ENCODE measurements around the gene MUC13. TPM values are rescaled to one million over a fixed set of nuclear protein-coding genes. Genes with fewer than 3 reads are reported as not detected.
A peak's percentile ranks its signal among the peaks of the same experiment; 100 is the strongest.

MUC13 gene
- total and polyA plus RNA-seq, 9 of the 15 experiments (the other 6 are each of a cell fraction or from before 2014, with no cell fraction given), result 0.09 TPM; not detected in 8

GRCh38 chr3:124876401-124876878 is 58.1 kb downstream of the MUC13 start (continued):
- TF ChIP-seq, protein P1, sequence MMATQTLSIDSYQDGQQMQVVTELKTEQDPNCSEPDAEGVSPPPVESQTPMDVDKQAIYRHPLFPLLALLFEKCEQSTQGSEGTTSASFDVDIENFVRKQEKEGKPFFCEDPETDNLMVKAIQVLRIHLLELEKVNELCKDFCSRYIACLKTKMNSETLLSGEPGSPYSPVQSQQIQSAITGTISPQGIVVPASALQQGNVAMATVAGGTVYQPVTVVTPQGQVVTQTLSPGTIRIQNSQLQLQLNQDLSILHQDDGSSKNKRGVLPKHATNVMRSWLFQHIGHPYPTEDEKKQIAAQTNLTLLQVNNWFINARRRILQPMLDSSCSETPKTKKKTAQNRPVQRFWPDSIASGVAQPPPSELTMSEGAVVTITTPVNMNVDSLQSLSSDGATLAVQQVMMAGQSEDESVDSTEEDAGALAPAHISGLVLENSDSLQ (IDR thresholded peaks at IDR 0.05), result no peak
- TF ChIP-seq ZC3H8 (IDR thresholded peaks at IDR 0.05) (no peak), ZNF76 (CRISPR knock-in tag; IDR thresholded peaks at IDR 0.05; ENCODE audit: borderline replicate concordance) (no peak), MCM2 (IDR thresholded peaks at IDR 0.05; ENCODE audit: low read depth) (no peak), BACH1 (tag; IDR thresholded peaks at IDR 0.05) (no peak), ELF1 (tag; IDR thresholded peaks at IDR 0.05) (no peak), ELF4 (CRISPR knock-in tag; IDR thresholded peaks at IDR 0.05) (no peak), PRDM10 (IDR thresholded peaks at IDR 0.05; ENCODE audit: partially characterized antibody) (peak; percentile 45), SRSF9 (IDR thresholded peaks at IDR 0.05; ENCODE audit: borderline replicate concordance, low read depth, low read length) (no peak), ZNF668 (CRISPR knock-in tag; IDR thresholded peaks at IDR 0.05) (no peak), SREBF1 (IDR thresholded peaks at IDR 0.05; ENCODE audit: borderline replicate concordance, low read depth, low read length) (no peak), ZNF184 (CRISPR knock-in tag; IDR thresholded peaks at IDR 0.05) (no peak)
- TF ChIP-seq, protein P2, sequence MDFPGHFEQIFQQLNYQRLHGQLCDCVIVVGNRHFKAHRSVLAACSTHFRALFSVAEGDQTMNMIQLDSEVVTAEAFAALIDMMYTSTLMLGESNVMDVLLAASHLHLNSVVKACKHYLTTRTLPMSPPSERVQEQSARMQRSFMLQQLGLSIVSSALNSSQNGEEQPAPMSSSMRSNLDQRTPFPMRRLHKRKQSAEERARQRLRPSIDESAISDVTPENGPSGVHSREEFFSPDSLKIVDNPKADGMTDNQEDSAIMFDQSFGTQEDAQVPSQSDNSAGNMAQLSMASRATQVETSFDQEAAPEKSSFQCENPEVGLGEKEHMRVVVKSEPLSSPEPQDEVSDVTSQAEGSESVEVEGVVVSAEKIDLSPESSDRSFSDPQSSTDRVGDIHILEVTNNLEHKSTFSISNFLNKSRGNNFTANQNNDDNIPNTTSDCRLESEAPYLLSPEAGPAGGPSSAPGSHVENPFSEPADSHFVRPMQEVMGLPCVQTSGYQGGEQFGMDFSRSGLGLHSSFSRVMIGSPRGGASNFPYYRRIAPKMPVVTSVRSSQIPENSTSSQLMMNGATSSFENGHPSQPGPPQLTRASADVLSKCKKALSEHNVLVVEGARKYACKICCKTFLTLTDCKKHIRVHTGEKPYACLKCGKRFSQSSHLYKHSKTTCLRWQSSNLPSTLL (IDR thresholded peaks at IDR 0.05), result no peak
- TF ChIP-seq, protein P3, sequence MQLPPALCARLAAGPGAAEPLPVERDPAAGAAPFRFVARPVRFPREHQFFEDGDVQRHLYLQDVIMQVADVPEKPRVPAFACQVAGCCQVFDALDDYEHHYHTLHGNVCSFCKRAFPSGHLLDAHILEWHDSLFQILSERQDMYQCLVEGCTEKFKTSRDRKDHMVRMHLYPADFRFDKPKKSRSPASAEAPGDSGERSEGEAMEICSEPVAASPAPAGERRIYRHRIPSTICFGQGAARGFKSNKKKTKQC (CRISPR knock-in tag; IDR thresholded peaks at IDR 0.05), result 0 out of 2 replicates have a peak, but pooled peaks have one; percentile 35
- TF ChIP-seq, protein P4, sequence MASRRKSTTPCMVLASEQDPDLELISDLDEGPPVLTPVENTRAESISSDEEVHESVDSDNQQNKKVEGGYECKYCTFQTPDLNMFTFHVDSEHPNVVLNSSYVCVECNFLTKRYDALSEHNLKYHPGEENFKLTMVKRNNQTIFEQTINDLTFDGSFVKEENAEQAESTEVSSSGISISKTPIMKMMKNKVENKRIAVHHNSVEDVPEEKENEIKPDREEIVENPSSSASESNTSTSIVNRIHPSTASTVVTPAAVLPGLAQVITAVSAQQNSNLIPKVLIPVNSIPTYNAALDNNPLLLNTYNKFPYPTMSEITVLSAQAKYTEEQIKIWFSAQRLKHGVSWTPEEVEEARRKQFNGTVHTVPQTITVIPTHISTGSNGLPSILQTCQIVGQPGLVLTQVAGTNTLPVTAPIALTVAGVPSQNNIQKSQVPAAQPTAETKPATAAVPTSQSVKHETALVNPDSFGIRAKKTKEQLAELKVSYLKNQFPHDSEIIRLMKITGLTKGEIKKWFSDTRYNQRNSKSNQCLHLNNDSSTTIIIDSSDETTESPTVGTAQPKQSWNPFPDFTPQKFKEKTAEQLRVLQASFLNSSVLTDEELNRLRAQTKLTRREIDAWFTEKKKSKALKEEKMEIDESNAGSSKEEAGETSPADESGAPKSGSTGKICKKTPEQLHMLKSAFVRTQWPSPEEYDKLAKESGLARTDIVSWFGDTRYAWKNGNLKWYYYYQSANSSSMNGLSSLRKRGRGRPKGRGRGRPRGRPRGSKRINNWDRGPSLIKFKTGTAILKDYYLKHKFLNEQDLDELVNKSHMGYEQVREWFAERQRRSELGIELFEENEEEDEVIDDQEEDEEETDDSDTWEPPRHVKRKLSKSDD (conservative IDR thresholded peaks at IDR 0.05; ENCODE audit: low read length), result no peak
- TF ChIP-seq, protein P5, sequence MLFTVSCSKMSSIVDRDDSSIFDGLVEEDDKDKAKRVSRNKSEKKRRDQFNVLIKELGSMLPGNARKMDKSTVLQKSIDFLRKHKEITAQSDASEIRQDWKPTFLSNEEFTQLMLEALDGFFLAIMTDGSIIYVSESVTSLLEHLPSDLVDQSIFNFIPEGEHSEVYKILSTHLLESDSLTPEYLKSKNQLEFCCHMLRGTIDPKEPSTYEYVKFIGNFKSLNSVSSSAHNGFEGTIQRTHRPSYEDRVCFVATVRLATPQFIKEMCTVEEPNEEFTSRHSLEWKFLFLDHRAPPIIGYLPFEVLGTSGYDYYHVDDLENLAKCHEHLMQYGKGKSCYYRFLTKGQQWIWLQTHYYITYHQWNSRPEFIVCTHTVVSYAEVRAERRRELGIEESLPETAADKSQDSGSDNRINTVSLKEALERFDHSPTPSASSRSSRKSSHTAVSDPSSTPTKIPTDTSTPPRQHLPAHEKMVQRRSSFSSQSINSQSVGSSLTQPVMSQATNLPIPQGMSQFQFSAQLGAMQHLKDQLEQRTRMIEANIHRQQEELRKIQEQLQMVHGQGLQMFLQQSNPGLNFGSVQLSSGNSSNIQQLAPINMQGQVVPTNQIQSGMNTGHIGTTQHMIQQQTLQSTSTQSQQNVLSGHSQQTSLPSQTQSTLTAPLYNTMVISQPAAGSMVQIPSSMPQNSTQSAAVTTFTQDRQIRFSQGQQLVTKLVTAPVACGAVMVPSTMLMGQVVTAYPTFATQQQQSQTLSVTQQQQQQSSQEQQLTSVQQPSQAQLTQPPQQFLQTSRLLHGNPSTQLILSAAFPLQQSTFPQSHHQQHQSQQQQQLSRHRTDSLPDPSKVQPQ (CRISPR knock-in tag; IDR thresholded peaks at IDR 0.05; ENCODE audit: borderline replicate concordance), result no peak

Data from K562 (cell line).